ENCODE data around the gene EVC2. TPM values are rescaled to one million over a fixed set of nuclear protein-coding genes. Genes with fewer than 3 reads are reported as not detected.

Gene EVC2
- total and polyA plus RNA-seq, 2 of the 4 experiments (the other 2 are of a cell fraction), result 2.7 to 5.9 TPM

GRCh38 chr4:5662555-5662954, 45.8 kb downstream of the EVC2 start:
- ChIA-PET POLR2A (ENCODE audit: unreplicated experiment) (no interaction called here), CTCF (no interaction called here)
- H2BK20ac ChIP-seq (ENCODE audit: low read depth, low read length), result no peak overlapping the region
- TF ChIP-seq FOS (IDR thresholded peaks at IDR 0.05; ENCODE audit: low read depth, low read length) (no peak), USF2 (IDR thresholded peaks at IDR 0.05; ENCODE audit: low read depth, low read length) (no peak), MAZ (IDR thresholded peaks at IDR 0.05; ENCODE audit: borderline replicate concordance, low read depth, low read length) (no peak), RAD21 (IDR thresholded peaks at IDR 0.05; ENCODE audit: low read length) (no peak), CHD1 (IDR thresholded peaks at IDR 0.05; ENCODE audit: low read depth, low read length) (no peak), CEBPB (IDR thresholded peaks at IDR 0.05; ENCODE audit: low read depth, low read length) (no peak), BHLHE40 (IDR thresholded peaks at IDR 0.05; ENCODE audit: low read depth, low read length) (no peak), MXI1 (IDR thresholded peaks at IDR 0.05; ENCODE audit: borderline replicate concordance, low read depth, low read length) (no peak), CTCF (conservative IDR thresholded peaks at IDR 0.05; ENCODE audit: low read depth, low read length) (no peak), NFE2L2 (IDR thresholded peaks at IDR 0.05; ENCODE audit: low read depth, low read length) (no peak), ELK1 (IDR thresholded peaks at IDR 0.05; ENCODE audit: borderline replicate concordance, low read depth, low read length) (no peak), POLR2A (IDR thresholded peaks at IDR 0.05; ENCODE audit: low read depth, low read length) (no peak), SMC3 (IDR thresholded peaks at IDR 0.05; ENCODE audit: low read depth, low read length) (no peak), MAFK (IDR thresholded peaks at IDR 0.05; ENCODE audit: low read depth, low read length) (no peak), RFX5 (IDR thresholded peaks at IDR 0.05; ENCODE audit: low read depth, low read length) (no peak), RCOR1 (IDR thresholded peaks at IDR 0.05; ENCODE audit: insufficient replicate concordance, low read length) (no peak)
- no peak overlapping the region for H2BK120ac ChIP-seq (ENCODE audit: low read depth, low read length)
- ATAC-seq (ENCODE audit: low read depth), result no peak
- H3K79me1 ChIP-seq (ENCODE audit: low read depth in 1 of 2, low read length in 2 of 2), result 0 out of 4 replicates have a peak, but pooled peaks cover 0 to 4% of the 10 kb centered on the region in 2 experiments
- no peaks in the 10 kb centered on the region for H3K4me1 ChIP-seq (ENCODE audit: control insufficient read depth, insufficient read depth, low read length)
- no peak overlapping the region for H3K4me3 ChIP-seq (ENCODE audit: insufficient read depth, low read depth, low read length)
- H3K9me3 ChIP-seq (ENCODE audit: control insufficient read depth, insufficient read depth, low read length), result peaks cover 2% of the 10 kb centered on the region; the same call in 1 of the 2 replicates
- dilution Hi-C loops (cut with HindIII; ENCODE audit: low sequenced_read_pairs, unreplicated experiment), result no loop called here
- H3K23ac ChIP-seq (ENCODE audit: low read depth, low read length), result no peak overlapping the region
- H2AK9ac ChIP-seq (replicated peaks; ENCODE audit: low read depth, low read length, poor library complexity), result no peak overlapping the region
- H2BK5ac ChIP-seq (ENCODE audit: low read depth, low read length, poor library complexity, severe bottlenecking), result no peak overlapping the region
- H3K4me2 ChIP-seq (ENCODE audit: low read depth, low read length), result no peak overlapping the region
- DNase-seq, result no peak
- no peak overlapping the region for H3K14ac ChIP-seq (replicated peaks; ENCODE audit: low read depth, low read length)
- no TSS peak for BruUV-seq (replicated peaks)
- H3K9ac ChIP-seq (ENCODE audit: low read depth, low read length), result no peak overlapping the region
- no peak overlapping the region for H2BK15ac ChIP-seq (ENCODE audit: low read depth, low read length)
- WGBS, 2 experiments (ENCODE audit: extremely low coverage in 2 of 2, insufficient read length in 1 of 2), result no CpG with 5 or more reads among the region's 1 CpG
- intact Hi-C loops (cut with micrococcal nuclease), result no loop called here
- H4K8ac ChIP-seq (ENCODE audit: low read depth in 2 of 2, low read length in 2 of 2), result no peak overlapping the region
- H2AK5ac ChIP-seq (ENCODE audit: low read depth, low read length), result no peak overlapping the region
- H3K27me3 ChIP-seq (ENCODE audit: control insufficient read depth, insufficient read depth, low read length), result no peaks in the 10 kb centered on the region
- no peak overlapping the region for H2AFZ ChIP-seq (replicated peaks; ENCODE audit: low read length, poor library complexity)
- in situ Hi-C loops (cut with MboI; ENCODE audit: low sequenced_read_pairs), result no loop called here
- no peak overlapping the region for H3K27ac ChIP-seq (ENCODE audit: insufficient read depth, low read length)
- no peak overlapping the region for H4K5ac ChIP-seq (ENCODE audit: low read depth, low read length)
- H3K36me3 ChIP-seq (ENCODE audit: control insufficient read depth, insufficient read depth, low read length), result peaks cover 29% of the 10 kb centered on the region
- peaks cover 3% of the 10 kb centered on the region; the same call in 1 of the 2 replicates for H3K9me1 ChIP-seq (ENCODE audit: insufficient read depth, low read length)
- no peak overlapping the region for H3K18ac ChIP-seq (ENCODE audit: low read depth, low read length)
- no peak overlapping the region for H3K4ac ChIP-seq (ENCODE audit: low read depth, low read length)
- H3K56ac ChIP-seq (ENCODE audit: extremely low read depth, insufficient read depth, low read length), result no peak overlapping the region
- H4K91ac ChIP-seq (ENCODE audit: insufficient read depth, low read depth, low read length), result no peak overlapping the region
- no peaks in the 10 kb centered on the region for H4K20me1 ChIP-seq (ENCODE audit: insufficient read depth, low read length)

Measured in IMR-90 (cell line).